ENCODE measurements around the gene WFIKKN1. TPM values are rescaled to one million over a fixed set of nuclear protein-coding genes. Genes with fewer than 3 reads are reported as not detected.

The WFIKKN1 gene
- total RNA-seq, 5 donors from 2014 or later (not counting 1 experiment from before 2014, with no cell fraction given): 0.15 to 1.5 (median 1.0) TPM

GRCh38 chr16:620700-621525 is 9.9 kb upstream of the WFIKKN1 start:
- Histone ChIP-seq H3K27ac (ENCODE audit: low read length) (no peak overlapping the region), H3K27me3 (replicated peaks in 1 of 2; ENCODE audit: control insufficient read depth in 2 of 2, extremely low read depth in 1 of 2, insufficient read depth in 2 of 2, low read length in 1 of 2) (no peaks in the 10 kb centered on the region), H3K9me3 (no peaks in the 10 kb centered on the region), H3K4me1 (ENCODE audit: control insufficient read depth in 1 of 2, extremely low read depth in 1 of 2, insufficient read depth in 2 of 2, low read length in 2 of 2) (no peaks in the 10 kb centered on the region), H3K36me3 (ENCODE audit: control insufficient read depth in 2 of 2, extremely low read depth in 1 of 2, insufficient read depth in 1 of 2, low read length in 1 of 2) (peaks cover 7 to 18% of the 10 kb centered on the region in 2 donors), H3K4me3 (ENCODE audit: control insufficient read depth in 1 of 2, extremely low read depth in 1 of 2, low read length in 1 of 2) (no peak overlapping the region)
- Mint-ChIP-seq H3K27ac (no peak overlapping the region), H3K9me3 (no peaks in the 10 kb centered on the region), H3K4me1 (no peaks in the 10 kb centered on the region), H3K27me3 (no peaks in the 10 kb centered on the region), H3K4me3 (no peak overlapping the region), H3K36me3 (no peaks in the 10 kb centered on the region)
- ChIA-PET CTCF (no interaction called here), POLR2A (no interaction called here)
- ATAC-seq (replicated peaks in 1 of 4) (no peak), DNase-seq (no peak)
- 96% methylated on average over 31 of the region's 41 CpGs for WGBS (ENCODE audit: insufficient coverage)

DNA sequence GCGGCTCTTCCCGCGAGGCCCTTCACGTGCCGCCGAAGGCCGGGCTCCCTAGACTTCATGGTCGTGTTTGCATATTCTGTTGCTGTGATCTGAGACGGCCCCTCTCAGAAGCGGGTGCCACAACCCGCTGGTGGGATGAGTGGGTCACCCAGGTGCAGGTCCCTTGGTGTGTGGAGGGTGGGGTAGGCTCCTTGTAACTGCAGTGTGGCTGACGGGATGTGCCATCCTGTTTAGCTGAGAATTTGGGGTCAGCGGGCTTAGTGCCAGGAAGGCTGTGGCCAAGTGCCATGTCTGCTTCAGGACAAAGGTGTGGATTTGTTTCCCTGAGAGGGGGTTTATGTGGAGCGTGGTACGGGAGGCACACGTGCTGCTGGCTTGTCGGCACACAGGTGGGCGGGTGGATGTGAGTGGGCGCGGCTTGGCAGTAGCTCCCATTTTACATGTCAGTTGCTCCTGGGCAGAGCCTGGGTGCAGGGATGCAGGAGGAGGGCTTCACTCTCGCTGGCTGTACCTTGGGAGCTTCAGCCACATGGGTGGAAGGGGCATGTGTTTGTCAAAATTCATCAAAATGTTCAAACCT is 9.2 kb upstream of the WFIKKN1 start:
- Histone ChIP-seq H3K4me3 (ENCODE audit: control insufficient read depth in 1 of 2, extremely low read depth in 1 of 2, low read length in 1 of 2) (no peak overlapping the region), H3K27ac (ENCODE audit: low read length) (no peak overlapping the region), H3K36me3 (ENCODE audit: control insufficient read depth in 2 of 2, extremely low read depth in 1 of 2, insufficient read depth in 1 of 2, low read length in 1 of 2) (peaks cover 11 to 22% of the 10 kb centered on the region in 2 donors), H3K9me3 (no peaks in the 10 kb centered on the region), H3K4me1 (ENCODE audit: control insufficient read depth in 1 of 2, extremely low read depth in 1 of 2, insufficient read depth in 2 of 2, low read length in 2 of 2) (no peaks in the 10 kb centered on the region), H3K27me3 (replicated peaks in 1 of 2; ENCODE audit: control insufficient read depth in 2 of 2, extremely low read depth in 1 of 2, insufficient read depth in 2 of 2, low read length in 1 of 2) (no peaks in the 10 kb centered on the region)
- H3K27me3 Mint-ChIP-seq: no peaks in the 10 kb centered on the region
- H3K27ac Mint-ChIP-seq: no peak overlapping the region
- H3K9me3 Mint-ChIP-seq: no peaks in the 10 kb centered on the region
- POLR2A ChIA-PET: no interaction called here
- H3K4me1 Mint-ChIP-seq: no peaks in the 10 kb centered on the region
- CTCF ChIA-PET: no interaction called here
- no peaks in the 10 kb centered on the region for H3K36me3 Mint-ChIP-seq
- no peak overlapping the region for H3K4me3 Mint-ChIP-seq
- DNase-seq: no peak
- WGBS (ENCODE audit: insufficient coverage): 93% methylated on average over 20 of the region's 21 CpGs
- ATAC-seq (replicated peaks in 1 of 4): no peak

DNA sequence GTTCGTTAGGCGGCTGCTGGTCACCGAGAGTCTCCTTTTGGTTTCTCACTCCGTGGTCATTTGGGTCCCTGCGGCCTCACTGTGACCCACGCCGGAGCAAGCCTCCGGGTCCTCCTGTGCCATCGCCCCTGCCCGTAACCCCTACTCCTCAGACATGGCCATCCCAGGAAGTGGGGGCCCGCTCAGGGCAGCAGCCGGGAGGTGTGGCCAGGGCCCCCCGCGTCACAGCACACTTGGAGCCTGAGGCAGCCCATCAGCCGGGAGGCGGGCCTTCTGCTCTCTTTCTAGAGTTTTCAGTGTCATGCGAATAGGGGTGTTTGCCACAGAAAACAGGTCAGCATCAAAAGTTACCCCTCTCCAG is 7.9 kb upstream of the WFIKKN1 start:
- Histone ChIP-seq H3K4me1 (ENCODE audit: control insufficient read depth in 1 of 2, extremely low read depth in 1 of 2, insufficient read depth in 2 of 2, low read length in 2 of 2) (no peaks in the 10 kb centered on the region), H3K4me3 (ENCODE audit: control insufficient read depth in 1 of 2, extremely low read depth in 1 of 2, low read length in 1 of 2) (no peak overlapping the region), H3K27me3 (replicated peaks in 1 of 2; ENCODE audit: control insufficient read depth in 2 of 2, extremely low read depth in 1 of 2, insufficient read depth in 2 of 2, low read length in 1 of 2) (no peaks in the 10 kb centered on the region), H3K9me3 (no peaks in the 10 kb centered on the region), H3K27ac (ENCODE audit: low read length) (no peak overlapping the region), H3K36me3 (ENCODE audit: control insufficient read depth in 2 of 2, extremely low read depth in 1 of 2, insufficient read depth in 1 of 2, low read length in 1 of 2) (peaks cover 12 to 22% of the 10 kb centered on the region in 2 donors)
- POLR2A ChIA-PET: no interaction called here
- no peaks in the 10 kb centered on the region for H3K9me3 Mint-ChIP-seq
- H3K27me3 Mint-ChIP-seq: no peaks in the 10 kb centered on the region
- DNase-seq (no peak), ATAC-seq (replicated peaks in 1 of 4) (no peak)
- CTCF ChIA-PET: no interaction called here
- no peak overlapping the region for H3K27ac Mint-ChIP-seq
- WGBS (ENCODE audit: insufficient coverage): 94% methylated on average over 15 of the region's 17 CpGs
- H3K4me3 Mint-ChIP-seq: no peak overlapping the region
- H3K36me3 Mint-ChIP-seq: no peaks in the 10 kb centered on the region
- no peaks in the 10 kb centered on the region for H3K4me1 Mint-ChIP-seq

- no peaks in the 10 kb centered on the region for H3K36me3 Mint-ChIP-seq
- Histone ChIP-seq H3K27ac (ENCODE audit: low read length) (no peak overlapping the region), H3K36me3 (ENCODE audit: control insufficient read depth in 2 of 2, extremely low read depth in 1 of 2, insufficient read depth in 1 of 2, low read length in 1 of 2) (peaks cover 12 to 22% of the 10 kb centered on the region in 2 donors), H3K4me1 (ENCODE audit: control insufficient read depth in 1 of 2, extremely low read depth in 1 of 2, insufficient read depth in 2 of 2, low read length in 2 of 2) (no peaks in the 10 kb centered on the region), H3K9me3 (no peaks in the 10 kb centered on the region), H3K27me3 (replicated peaks in 1 of 2; ENCODE audit: control insufficient read depth in 2 of 2, extremely low read depth in 1 of 2, insufficient read depth in 2 of 2, low read length in 1 of 2) (no peaks in the 10 kb centered on the region), H3K4me3 (ENCODE audit: control insufficient read depth in 1 of 2, extremely low read depth in 1 of 2, low read length in 1 of 2) (no peak overlapping the region)
- H3K9me3 Mint-ChIP-seq: no peaks in the 10 kb centered on the region
- CTCF ChIA-PET: no interaction called here
- no peak for ATAC-seq (replicated peaks in 1 of 4)
- no peak overlapping the region for H3K4me3 Mint-ChIP-seq
- 95% methylated on average over 9 of the region's 10 CpGs for WGBS (ENCODE audit: insufficient coverage)
- POLR2A ChIA-PET: no interaction called here
- no peaks in the 10 kb centered on the region for H3K27me3 Mint-ChIP-seq
- no peaks in the 10 kb centered on the region for H3K4me1 Mint-ChIP-seq
- no peak overlapping the region for H3K27ac Mint-ChIP-seq
- DNase-seq: no peak
These were observed 6.2 kb upstream of the WFIKKN1 start for GRCh38 chr16:624526-625070.

DNA sequence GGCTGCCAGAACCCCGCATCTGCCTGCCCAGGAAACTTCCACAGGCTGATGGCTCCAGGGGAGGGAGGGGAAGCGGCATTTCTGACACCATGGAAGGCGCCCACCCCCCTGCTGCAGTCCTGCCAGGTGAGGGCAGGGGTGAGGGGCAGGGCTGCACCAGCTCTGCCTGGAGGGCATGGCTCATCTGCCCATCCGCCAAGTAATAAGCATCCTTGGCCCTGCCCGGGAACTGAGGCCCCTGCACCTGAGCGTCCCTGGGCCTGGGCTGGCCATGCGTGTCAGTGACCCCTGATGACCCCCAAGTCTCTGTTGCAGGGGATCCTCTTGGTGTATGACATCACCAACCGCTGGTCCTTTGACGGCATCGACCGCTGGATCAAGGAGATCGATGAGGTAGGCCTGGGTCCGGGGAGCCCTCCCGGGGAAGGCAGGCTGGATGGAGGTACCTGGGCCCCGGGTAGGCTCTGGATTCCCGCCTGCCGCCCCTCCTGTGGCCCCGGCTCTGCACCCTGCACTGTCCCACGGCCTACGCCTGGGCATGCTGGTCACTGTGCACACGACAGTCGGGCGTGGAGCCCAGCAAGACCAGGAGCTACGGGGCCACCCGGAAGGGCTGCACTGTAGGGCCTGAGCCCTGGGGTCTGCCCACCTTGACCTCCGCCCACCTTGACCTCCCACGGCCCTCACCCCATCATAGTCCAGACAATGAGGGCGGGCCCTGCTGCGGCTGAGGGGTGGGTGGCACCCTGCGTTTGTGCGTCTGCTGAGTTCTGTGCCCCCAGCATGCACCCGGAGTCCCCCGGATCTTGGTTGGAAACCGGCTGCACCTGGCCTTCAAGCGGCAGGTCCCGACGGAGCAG is 5.4 kb upstream of the WFIKKN1 start:
- no peak overlapping the region for H3K27ac Mint-ChIP-seq
- no peaks in the 10 kb centered on the region for H3K36me3 Mint-ChIP-seq
- no peaks in the 10 kb centered on the region for H3K9me3 Mint-ChIP-seq
- Histone ChIP-seq H3K36me3 (ENCODE audit: control insufficient read depth in 2 of 2, extremely low read depth in 1 of 2, insufficient read depth in 1 of 2, low read length in 1 of 2) (peaks cover 12 to 22% of the 10 kb centered on the region in 2 donors), H3K27ac (ENCODE audit: low read length) (no peak overlapping the region), H3K9me3 (no peaks in the 10 kb centered on the region), H3K27me3 (replicated peaks in 1 of 2; ENCODE audit: control insufficient read depth in 2 of 2, extremely low read depth in 1 of 2, insufficient read depth in 2 of 2, low read length in 1 of 2) (no peaks in the 10 kb centered on the region), H3K4me3 (ENCODE audit: control insufficient read depth in 1 of 2, extremely low read depth in 1 of 2, low read length in 1 of 2) (no peak overlapping the region), H3K4me1 (ENCODE audit: control insufficient read depth in 1 of 2, extremely low read depth in 1 of 2, insufficient read depth in 2 of 2, low read length in 2 of 2) (no peaks in the 10 kb centered on the region)
- H3K4me1 Mint-ChIP-seq: no peaks in the 10 kb centered on the region
- ATAC-seq (replicated peaks in 1 of 4): no peak
- CTCF ChIA-PET: no interaction called here
- no peaks in the 10 kb centered on the region for H3K27me3 Mint-ChIP-seq
- POLR2A ChIA-PET: no interaction called here
- WGBS (ENCODE audit: insufficient coverage): 94% methylated on average over 33 of the region's 37 CpGs
- no peak for DNase-seq
- no peak overlapping the region for H3K4me3 Mint-ChIP-seq

DNA sequence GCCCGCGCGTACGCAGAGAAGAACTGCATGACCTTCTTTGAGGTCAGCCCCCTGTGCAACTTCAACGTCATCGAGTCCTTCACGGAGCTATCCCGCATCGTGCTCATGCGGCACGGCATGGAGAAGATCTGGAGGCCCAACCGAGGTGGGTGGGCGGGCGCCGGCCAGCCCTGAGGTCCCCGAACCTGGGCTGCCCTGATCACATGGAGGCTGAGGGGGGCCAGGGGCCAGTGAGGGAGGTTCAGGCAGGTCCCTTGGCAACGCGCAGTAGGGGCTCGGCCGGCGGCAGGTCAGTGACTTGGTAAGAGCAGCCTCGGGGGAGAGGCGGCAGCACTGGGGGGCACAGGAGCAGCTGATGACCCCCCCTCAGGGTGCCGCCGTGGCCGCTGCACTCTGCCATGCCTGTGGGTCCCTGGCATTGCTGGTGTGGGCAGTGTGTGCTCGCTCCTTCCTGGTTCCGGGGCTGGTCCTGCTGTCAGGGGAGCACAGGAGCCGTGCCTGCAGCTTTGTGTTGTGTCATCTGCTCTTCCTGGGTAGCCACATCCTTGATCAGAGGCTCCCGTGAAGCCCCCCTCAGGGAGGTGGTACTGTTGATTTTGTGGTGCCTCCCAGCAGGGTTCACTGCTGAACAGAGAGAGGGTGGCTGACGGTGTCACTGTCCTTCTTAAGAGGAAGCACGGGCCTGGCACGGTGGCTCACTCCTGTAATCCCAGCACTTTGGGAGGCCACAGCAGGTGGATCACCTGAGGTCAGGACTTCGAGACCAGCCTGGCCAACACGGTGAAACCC is 4.6 kb upstream of the WFIKKN1 start:
- DNase-seq (no peak), ATAC-seq (replicated peaks in 1 of 4) (no peak)
- Histone ChIP-seq H3K27me3 (replicated peaks in 1 of 2; ENCODE audit: control insufficient read depth in 2 of 2, extremely low read depth in 1 of 2, insufficient read depth in 2 of 2, low read length in 1 of 2) (no peaks in the 10 kb centered on the region), H3K36me3 (ENCODE audit: control insufficient read depth in 2 of 2, extremely low read depth in 1 of 2, insufficient read depth in 1 of 2, low read length in 1 of 2) (peaks cover 12 to 22% of the 10 kb centered on the region in 2 donors), H3K9me3 (no peaks in the 10 kb centered on the region), H3K27ac (ENCODE audit: low read length) (no peak overlapping the region), H3K4me3 (ENCODE audit: control insufficient read depth in 1 of 2, extremely low read depth in 1 of 2, low read length in 1 of 2) (no peak overlapping the region), H3K4me1 (ENCODE audit: control insufficient read depth in 1 of 2, extremely low read depth in 1 of 2, insufficient read depth in 2 of 2, low read length in 2 of 2) (peaks cover 0 to 4% of the 10 kb centered on the region in 2 experiments)
- Mint-ChIP-seq H3K36me3 (no peaks in the 10 kb centered on the region), H3K27me3 (no peaks in the 10 kb centered on the region), H3K27ac (no peak overlapping the region), H3K9me3 (no peaks in the 10 kb centered on the region), H3K4me1 (no peaks in the 10 kb centered on the region), H3K4me3 (no peak overlapping the region)
- CTCF ChIA-PET: no interaction called here
- 97% methylated on average over 31 of the region's 35 CpGs for WGBS (ENCODE audit: insufficient coverage)
- POLR2A ChIA-PET: no interaction called here
